Putamen (tissue), 1 donor: ENCODE data around the gene CAV3.

Experiments
- DNase-seq: peaks from one replicate; pipeline ENCODE4 v3.0.0-alpha.2; 2016; ENCODE audit warnings: low spot score

CAV3 gene

GRCh38 chr3:8736436-8736835 lies 2.8 kb downstream of the CAV3 start:
- no peak for DNase-seq

GRCh38 chr3:8737301-8737700 lies 3.7 kb downstream of the CAV3 start:
- DNase-seq: no peak

- no peak for DNase-seq
These were observed 4.2 kb downstream of the CAV3 start for GRCh38 chr3:8737823-8738222.

- DNase-seq: no peak
These were observed 5.0 kb downstream of the CAV3 start for GRCh38 chr3:8738639-8739038.

- no peak for DNase-seq
These were observed 6.3 kb downstream of the CAV3 start for GRCh38 chr3:8739757-8740504.

- no peak for DNase-seq
These were observed 8.1 kb downstream of the CAV3 start for GRCh38 chr3:8741581-8742261.

- no peak for DNase-seq
These were observed 9.5 kb downstream of the CAV3 start for GRCh38 chr3:8743021-8743601.

GRCh38 chr3:8743911-8744310 lies 10.3 kb downstream of the CAV3 start:
- no peak for DNase-seq

- no peak for DNase-seq
These were observed 12.2 kb downstream of the CAV3 start for GRCh38 chr3:8745619-8746370.

- no peak for DNase-seq
These were observed 13.3 kb downstream of the CAV3 start for GRCh38 chr3:8746780-8747345.

- no peak for DNase-seq
These were observed 15.7 kb downstream of the CAV3 start for GRCh38 chr3:8749316-8749715.

GRCh38 chr3:8752832-8753231 lies 19.2 kb downstream of the CAV3 start:
- no peak for DNase-seq

- no peak for DNase-seq
These were observed 21.5 kb downstream of the CAV3 start for GRCh38 chr3:8755097-8755496.

GRCh38 chr3:8755564-8756237 lies 22.1 kb downstream of the CAV3 start:
- DNase-seq: no peak

GRCh38 chr3:8756671-8757070 lies 23.1 kb downstream of the CAV3 start:
- DNase-seq: no peak

- DNase-seq: no peak
These were observed 24.2 kb downstream of the CAV3 start for GRCh38 chr3:8757551-8758518.

GRCh38 chr3:8759038-8759707 lies 25.6 kb downstream of the CAV3 start:
- no peak for DNase-seq

GRCh38 chr3:8760091-8760490 lies 26.5 kb downstream of the CAV3 start:
- no peak for DNase-seq

GRCh38 chr3:8760506-8760905 lies 26.9 kb downstream of the CAV3 start:
- DNase-seq: no peak

- DNase-seq: no peak
These were observed 28.3 kb downstream of the CAV3 start for GRCh38 chr3:8761866-8762265.
